ENCODE data around the gene THRB.

The THRB gene

DNA sequence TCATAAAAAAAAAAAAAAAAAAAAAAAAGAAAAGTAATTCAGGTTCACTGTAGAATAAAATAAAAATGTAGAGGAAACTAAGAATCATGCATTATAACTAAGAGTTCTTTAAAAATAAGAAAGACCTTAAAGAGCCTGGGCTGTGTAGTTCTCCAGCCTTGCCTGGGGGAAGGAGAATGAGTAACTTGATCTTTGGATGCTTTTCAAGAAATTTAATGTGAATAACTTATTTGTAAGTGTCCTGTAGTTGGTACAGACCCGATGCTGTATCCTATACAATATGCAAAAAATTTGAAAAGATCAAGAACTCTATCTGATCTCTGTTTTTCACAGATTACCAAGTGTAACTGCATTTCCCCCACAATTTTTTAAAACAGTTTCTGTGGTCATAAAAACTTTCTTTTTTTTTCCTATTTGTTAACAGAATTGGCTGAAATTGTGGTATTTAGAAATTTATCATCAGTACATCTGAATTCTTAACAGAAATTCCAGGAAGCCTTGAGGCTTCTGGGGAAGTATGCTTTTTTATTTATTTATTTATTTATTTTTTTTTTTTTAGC, 195.3 kb downstream of the THRB start:
- DNase-seq = no peak

DNA sequence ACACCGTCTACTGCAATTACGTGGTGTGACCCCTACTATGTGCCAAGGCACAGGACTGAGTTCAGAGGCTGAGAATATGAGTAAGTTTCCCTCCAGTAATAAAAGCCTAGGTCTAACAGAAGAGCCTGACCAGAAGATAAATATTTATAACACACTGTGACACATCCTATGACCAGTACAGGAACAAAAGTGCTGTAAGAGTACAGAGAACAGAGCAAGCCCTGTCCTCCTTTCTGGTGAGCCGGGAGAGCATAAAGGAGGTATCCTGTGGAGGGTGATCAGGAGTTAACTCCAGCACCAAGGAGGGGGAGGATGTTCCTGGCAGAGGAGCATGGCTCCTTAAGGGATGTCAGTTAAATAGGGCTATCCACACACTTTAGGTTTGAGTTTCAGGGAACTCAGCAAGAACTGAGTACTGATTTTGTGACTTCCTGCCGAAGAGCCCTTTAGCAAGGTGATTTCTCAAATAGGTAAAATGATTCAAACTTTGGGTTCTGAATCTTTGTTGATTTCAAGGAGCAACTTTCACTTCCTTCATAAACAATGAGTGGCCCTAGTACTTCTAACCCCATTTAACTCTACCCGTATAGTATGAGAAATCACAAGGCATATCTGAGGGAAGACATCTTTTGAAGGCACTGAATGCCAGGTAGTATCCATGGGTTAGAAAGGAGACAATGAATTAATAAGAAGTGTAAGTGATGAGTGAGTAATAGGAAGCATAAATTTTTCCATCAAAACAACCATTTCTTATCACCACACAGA, 198.0 kb downstream of the THRB start:
- no peak for DNase-seq

DNA sequence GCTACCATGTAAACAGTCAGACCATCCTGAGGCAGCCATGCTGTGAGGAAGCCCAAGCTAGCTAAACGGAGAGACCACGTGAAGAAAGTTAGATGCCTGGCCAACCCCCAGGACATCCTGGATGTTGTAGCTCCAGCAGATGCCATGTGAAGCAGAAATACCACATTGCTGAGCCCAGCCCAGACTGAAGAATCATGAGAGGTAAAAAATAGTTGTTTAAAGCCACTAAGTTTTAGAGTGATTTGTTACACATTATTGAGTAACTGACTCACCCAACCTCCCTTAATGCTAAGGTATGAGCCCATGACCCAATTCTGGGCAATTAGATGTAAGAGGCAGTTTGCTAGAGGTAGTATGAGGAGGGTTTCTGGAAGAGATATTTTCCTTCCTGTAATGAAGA, 200.5 kb downstream of the THRB start:
- no peak for DNase-seq

DNA sequence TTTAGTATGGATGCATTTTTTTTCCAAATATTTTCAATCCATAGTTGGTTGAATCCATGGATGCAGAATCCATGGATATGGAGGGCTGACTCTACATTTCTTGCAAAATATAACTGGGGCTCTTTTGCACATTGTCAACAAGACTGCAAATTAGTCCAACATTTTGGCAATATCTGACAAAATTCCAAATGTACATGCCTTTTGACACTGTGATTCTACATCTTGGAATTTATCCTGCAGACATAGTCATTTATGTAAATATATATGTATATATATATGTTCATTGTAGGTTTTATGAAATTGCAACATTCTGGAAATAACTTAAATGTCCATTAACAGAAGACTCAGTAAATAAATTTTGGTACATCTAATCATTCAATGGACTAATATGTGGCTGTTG, 203.0 kb downstream of the THRB start:
- DNase-seq = no peak

DNA sequence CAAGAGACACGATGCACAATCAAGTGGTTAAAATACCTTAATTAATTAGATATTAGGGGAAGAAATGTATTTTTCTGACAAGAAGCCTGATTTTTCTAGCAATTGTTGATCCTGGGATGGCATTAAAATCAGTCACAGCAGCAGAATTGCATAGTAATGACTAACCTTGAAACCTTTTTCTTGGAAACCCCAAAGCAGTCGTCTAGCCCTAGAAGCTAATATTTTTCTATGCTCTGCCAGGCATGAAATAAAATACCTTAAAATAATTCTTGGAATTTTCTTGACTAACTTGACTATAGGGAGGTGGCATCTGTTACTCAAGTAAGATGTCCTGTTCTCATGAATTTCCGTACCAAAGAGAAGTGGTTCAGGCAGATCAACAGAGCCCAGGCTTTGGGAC, 204.1 kb downstream of the THRB start:
- DNase-seq = no peak

DNA sequence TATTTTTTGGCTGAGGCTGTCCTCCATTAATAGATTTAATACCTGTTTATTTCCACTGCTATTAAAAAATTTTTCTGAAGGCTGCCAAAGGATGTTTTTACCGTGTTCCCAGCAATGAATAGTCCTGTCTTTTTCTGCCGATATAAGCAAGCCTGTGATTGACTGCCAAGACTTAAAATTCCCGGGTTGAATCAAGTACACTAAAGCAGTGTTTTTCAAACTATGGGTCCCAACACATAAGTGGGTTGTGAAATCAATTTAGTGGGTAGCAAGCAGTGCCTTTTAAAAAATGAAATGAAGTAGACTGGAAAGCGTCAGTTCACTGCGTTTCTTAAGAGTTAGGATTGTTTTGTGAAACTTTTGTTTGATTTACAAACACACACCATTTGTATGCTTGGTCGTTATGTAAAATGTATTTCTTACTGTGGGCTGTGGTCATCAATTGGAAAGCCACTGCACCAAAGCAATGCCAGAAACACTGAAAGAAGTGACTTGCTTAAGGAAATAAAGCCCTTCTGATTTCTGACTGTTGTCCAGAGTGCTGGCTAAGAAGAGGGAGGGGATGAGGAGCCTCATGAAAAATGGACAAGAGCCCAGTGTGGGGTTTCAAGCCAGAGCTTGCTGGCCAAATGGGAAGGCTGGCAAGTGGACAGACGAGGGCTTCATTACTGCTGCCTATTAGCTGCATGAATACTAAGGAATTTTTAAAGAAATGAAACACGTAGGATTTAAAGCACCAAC, 206.0 kb downstream of the THRB start:
- DNase-seq = no peak

DNA sequence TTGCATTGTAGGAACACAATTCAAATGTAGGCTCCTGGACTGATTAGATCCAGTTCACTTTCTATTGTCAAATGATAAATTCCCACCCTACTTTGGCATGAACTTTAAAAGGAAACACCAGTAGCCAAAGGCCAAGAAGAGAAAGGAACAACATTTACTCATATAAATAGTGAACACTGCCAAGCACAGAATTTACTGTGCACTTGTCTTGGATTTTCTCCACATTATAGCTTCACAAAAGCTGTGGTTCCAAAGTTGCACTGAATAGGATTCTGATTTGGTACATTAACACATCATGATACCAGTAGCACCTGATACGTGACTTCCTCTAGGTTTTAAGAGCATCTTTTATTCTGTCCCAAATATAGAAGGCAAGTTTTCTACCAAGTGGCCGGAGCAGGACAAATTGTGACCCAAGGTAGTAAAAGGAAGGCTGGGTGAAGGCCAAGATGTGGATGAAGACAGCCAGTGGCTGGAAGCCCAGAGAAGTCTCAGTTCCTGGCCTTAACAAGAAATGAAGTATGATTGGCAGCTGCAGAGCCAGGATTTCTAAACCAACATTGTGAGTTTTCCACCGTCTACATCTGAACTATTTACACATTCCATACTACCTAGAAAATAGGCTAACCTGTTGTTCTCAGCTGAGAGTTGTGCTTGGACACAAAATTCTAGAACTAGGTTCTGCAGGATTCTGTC, 206.7 kb downstream of the THRB start:
- DNase-seq = no peak

DNA sequence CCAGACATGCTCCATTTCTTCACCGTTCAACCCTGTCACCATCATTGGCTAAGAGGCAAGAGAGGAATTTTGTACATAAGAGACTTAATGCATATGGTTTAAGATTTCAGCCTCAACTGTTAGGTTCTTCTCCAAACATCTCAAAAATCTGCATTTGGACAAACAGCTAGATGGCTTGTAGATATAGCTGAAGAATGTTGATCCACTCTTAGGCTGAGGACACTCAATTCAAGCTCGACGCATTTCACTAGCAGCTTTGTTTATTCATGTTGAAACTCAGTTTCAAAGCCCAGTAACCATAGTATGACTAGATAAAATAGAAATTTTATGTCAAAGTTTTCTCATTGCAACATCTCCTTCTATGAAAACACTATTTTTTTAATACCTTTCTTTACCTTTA, 208.2 kb downstream of the THRB start:
- no peak for DNase-seq

DNA sequence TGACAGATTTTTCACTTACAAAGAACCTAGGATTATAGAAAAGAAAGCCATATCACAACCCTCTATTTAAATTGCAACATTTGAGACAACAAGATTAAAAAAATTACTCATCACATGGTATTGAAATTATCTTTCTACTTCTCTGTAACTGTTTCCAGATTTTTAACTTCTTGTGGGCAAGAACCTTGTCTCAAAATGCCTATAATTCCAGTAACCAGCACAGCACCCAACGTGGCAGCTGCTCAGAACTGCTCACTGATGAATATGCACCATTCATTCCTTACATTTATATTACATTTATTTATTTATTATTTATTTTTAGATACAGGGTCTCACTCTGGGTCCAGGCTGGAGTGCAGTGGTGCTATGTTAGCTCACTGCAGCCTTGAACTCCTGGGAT, 216.1 kb downstream of the THRB start:
- DNase-seq = no peak

DNA sequence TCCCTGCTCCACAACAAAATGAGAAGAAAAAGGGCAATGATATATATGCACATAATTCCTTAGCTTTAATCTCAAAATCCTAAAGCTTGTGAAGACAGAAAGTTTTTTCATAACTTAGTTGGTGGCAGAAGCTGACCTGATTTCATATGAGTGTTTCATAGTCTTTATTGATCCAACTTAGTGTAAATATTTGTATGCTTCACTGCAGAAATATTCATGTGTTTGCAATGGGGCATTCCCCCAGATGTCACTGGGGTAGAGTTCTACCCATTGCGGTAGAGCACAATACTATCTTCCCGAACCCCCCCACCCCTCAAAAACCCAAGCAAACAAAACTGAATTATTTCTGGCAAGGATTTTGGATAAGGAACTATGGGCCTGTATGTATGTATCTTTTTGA, 221.2 kb downstream of the THRB start:
- no peak for DNase-seq

DNA sequence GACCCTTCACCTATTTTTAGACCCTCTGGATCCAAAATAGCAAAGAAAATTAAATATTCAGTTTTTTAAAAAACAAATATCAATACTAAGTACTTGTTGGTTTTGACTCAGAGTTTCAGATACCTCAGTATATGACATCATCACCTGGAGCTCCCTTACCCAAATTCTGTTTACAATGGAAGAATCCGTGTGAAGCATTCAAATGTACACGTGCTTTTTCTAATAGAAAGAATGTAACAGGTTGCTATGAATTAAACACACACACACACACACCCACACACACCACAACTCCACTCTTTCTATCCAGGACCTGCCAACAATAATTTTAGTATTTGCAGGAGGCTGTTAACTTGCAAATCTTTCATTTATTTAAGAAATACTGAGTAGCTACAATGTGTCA, 221.8 kb downstream of the THRB start:
- no peak for DNase-seq

DNA sequence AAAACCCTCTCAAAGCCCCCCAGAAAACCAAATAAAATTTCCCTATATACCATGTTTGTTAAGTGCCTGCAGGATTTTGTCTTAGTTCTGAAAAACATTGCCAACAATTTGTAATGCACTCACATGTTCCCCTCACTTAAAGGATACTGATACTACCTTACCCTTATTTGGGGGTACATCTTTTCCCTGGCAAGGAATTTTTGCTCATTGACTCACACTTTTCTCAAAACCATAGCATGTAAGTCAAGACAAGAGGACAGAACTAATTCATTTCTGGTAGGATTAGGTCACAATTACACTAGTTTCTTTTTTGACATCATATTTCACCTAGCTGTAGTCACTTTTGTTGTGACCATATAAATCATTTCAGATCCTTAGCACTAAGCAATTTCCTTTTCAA, 222.2 kb downstream of the THRB start:
- DNase-seq = no peak

DNA sequence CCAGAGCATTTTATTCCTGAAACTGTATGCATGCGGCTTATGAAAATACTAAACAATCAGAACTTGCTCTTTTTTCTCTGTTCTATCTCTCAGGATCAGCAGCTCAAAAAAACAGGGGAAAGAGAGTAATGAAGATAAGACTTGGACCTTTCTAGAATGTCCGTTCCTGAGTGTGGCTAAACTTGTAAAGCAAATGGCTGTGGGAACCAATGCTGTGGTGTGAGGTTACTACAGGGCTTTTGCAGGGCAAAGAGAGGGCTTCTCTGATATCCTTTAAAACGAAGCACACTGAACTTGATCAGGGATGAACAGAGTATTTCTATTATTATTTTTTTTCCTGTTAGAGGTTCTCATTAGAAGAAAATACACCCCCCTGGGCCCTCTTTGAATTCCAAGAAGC, 223.4 kb downstream of the THRB start:
- DNase-seq = no peak

DNA sequence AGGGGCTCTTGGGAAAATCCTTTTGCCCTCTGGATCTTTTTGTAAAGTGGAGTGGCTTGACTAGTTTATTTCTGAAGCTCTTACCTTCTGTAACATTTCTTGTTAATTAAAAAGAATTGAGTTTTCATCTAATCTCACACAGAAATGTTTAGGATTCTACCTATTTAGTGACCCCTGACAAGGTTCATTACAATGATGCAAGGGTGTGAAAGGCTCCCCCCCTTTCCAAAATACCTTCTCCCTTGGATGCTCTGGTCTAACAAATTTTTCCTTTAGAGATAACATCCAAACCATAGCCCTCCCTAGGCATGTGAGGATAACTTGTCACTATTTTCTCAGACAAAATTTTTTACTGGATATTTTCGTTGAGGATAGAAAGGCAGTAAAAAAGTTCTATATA, 223.9 kb downstream of the THRB start:
- no peak for DNase-seq

DNA sequence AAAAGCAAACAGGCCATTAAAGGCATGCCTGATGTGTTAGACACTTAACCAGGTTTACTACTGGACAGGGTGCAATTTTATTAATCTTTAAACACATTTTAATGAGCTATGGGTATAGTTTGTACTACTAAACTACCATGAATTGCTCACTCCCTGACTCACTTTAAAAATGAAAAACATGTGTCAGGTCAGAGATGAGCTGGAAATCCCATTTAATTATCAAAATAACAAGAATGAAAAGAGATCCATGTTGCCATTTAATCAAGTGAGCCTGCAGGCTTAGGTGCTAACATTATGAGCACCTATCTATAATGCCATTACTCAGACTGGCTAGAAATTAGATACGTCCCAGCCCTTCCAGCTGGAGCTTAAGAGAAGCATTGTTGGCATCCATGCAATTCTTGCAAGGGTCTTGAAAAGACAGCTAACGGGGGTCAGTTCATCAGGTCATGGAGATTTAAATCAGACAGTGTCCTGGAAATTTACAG, 224.4 kb downstream of the THRB start:
- no peak for DNase-seq

DNA sequence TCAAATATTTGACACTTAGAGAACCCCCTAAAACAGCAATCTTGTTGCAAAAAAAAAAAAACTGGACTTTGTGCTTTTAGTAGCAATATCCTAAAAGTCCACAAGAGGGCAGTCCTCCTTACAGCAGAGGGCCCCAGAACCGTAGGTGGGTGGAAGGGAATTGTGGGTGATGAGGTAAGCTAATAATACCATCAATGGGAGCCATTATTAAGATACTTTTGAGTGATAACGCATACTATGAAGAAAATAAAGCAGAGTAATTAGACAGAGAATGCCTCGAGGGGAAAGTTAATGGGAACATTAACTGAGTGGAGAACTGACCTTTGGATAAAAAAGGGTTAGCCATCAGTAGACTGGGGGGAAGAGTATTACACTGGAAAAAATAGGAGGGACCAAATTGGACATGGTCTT, 229.9 kb downstream of the THRB start:
- peak; percentile 60 for DNase-seq

DNA sequence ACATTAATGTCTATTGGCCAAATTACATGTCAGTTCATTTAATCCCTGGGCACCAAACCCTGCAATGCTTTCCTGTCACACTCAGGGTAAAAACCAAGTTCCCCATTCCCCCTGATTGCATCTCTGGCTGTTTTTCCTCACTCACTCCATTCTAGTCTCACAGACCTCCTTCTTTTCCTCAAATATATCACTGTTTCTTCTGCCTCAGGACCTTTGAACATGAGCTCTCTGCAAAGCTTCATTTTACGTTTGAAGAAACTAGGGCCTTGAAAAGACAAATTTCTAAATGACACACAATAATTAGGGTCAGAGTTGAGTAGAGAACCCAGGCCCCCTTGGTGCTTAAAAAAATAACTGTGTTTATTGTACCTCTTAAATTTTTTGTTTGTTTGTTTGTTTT, 230.6 kb downstream of the THRB start:
- no peak for DNase-seq

DNA sequence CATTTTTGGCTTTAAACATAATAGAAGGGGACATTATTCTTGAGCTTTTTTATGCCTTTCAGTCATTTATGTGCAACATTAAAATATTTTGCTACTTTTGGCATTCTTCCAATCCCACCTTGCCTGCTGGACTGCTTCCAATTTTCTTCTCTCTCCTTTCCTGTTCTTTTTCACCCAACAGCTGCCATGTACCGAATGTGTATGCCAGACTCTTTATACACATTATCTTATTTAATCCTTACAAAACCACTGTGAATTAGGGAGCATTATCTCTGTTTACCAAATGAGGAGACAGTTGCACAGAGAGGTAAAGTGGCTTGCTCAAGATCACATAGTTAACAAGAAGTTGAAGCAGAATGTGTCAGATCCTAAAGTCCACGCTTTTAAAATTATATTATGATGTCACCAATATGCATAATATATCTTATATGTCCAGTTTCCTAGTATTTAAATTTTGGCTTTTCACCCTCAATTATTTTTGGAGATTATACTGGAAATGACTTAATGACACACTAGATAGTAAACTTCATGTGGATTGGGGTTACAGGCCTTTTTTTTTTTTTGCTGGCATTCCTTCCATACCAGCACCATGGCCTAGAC, 231.5 kb downstream of the THRB start:
- DNase-seq = no peak

DNA sequence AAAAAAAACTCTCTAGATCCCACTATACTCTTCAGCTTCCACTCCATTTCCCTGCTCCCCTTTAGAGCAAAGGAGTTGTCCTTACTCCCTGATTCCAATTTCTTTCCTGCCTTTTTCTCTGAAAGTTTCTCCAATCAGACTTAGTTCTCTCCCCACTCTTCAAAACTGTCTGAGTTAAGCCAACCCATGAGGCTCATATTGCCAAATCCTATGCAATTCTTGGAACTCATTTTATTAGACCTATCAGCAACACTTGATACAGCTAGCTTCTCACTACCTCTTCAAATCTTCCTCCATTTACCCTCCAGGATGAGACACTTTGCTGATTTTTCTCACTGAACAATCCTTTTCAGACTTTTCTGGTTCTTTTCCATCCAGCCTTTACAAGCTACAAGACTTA, 233.1 kb downstream of the THRB start:
- no peak for DNase-seq

DNA sequence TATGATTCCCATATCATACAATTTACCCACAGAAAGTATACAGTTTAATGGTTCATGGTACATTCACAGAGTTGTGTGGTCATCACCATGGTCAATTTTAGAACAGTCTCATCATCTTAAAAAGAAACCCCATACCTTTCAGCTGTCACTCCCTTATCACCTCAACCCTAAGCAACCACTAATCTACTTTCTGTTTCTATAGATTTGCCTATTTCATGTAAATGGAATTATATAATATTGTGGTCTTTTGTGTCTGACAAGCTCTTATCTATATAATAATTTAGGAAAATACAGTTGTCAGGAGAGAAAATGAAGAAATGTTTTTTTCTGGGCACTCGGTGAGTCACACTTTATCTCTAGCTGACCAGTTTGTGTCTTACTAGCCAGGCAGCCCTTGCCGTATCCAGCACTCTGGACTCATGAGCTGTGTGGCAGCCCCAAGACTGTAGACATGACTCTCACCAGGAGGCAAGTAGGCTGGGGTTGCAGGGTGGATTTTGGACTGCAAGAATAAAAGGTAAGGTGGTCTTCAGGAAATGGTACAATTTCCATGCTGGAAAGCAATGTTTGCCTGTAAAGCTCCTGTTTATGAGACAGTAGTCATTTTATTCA, 234.6 kb downstream of the THRB start:
- DNase-seq = no peak

DNA sequence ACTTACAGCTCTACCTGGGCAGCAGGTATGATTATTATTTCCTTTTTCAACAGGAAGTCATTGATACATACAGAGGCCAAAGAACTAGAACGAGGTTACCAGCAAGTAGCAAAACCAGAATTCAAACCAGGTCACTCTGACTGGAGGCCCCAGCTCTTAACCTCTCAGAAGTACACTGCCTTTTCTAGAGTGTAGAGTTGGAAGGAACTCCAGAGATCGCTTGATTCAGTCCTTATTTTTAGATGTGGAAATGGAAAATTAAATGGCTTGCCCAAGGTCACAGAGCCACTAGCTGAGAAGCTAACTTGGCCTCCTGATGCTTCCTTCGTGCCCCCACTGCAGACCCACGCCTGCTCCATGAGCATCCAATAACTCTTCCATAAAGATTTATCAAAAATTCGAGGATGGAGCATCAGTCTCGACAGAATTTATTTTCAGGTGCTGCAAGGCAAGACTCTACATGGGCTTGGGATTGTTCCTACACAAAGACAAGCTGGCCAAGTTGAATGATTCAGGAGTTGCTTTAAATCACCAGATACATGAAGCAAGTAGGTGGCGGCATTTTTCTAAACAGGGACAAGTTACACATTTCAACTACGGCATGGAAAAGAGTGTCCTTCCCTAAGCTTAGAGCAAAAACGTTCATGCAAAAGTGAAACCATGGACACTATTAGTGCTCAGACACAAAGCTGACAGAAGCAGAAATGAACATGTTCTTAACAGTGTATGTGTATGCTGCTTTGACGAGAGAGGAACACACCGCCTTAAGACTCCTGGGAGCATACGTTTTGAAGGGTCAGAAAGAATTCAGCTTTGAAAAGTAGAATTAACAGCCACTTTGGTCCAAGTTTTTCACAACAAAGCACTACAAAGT, 235.7 kb downstream of the THRB start:
- no peak for DNase-seq

DNA sequence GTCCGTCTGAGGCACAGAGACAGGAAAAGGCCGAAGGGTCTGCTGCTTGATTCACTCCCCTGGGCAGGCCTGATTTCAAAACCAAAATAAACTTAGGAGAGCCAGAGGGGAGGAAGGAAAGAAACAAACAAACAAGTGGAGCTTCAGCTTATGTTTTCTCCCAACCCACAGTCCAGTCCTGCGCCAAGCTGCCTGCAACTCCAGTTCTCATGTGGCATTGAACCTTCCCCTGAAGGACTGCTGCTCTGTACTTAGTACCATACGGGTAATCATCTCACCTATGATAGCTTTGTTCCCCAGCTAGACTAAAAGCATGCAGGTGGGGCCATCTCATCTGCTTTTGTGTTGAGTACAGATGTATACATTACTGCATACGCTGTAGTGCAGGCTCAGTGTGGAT, 236.4 kb downstream of the THRB start:
- DNase-seq = no peak

All from inflammatory macrophage treated with lipopolysaccharide for 4 hours (primary cell).